Measurements from ENCODE around the gene HDAC4. TPM values are rescaled to one million over a fixed set of nuclear protein-coding genes. Genes with fewer than 3 reads are reported as not detected.

HDAC4 gene
- total and polyA plus RNA-seq, 9 of the 15 experiments (the other 6 are each of a cell fraction or from before 2014, with no cell fraction given), result 0.11 to 20.2 (median 4.0) TPM

- DNase-seq (ENCODE audit: extremely low read depth in 1 of 4, low spot score in 3 of 4), result no peak
- POLR2A ChIA-PET, result no interaction called here
- intact Hi-C loops (cut with micrococcal nuclease), result no loop called here
- Histone ChIP-seq H3K27me3 (ENCODE audit: control insufficient read depth in 2 of 2, insufficient read depth in 2 of 2, low read length in 2 of 2) (peaks cover 11 to 61% of the 10 kb centered on the region in 2 experiments), H3K27ac (ENCODE audit: extremely low read depth, low read depth, low read length) (no peak overlapping the region), H4K20me1 (replicated peaks; ENCODE audit: control insufficient read depth, insufficient read depth, low read length) (no peaks in the 10 kb centered on the region), H3K4me2 (ENCODE audit: insufficient read depth, low read length) (no peak overlapping the region), H3K36me3 (ENCODE audit: control insufficient read depth, insufficient read depth, low read length) (no peaks in the 10 kb centered on the region), H3K79me2 (ENCODE audit: control insufficient read depth, insufficient read depth, low read length) (no peaks in the 10 kb centered on the region), H3K4me1 (replicated peaks in 1 of 2; ENCODE audit: control insufficient read depth in 2 of 2, insufficient read depth in 2 of 2, low read length in 2 of 2) (no peaks in the 10 kb centered on the region; a peak in 1 of 5 replicates), H3K9ac (ENCODE audit: insufficient read depth in 1 of 2, low read depth in 2 of 2, low read length in 2 of 2) (no peak overlapping the region), H3K9me3 (replicated peaks; ENCODE audit: control insufficient read depth, insufficient read depth, low read depth, low read length) (no peaks in the 10 kb centered on the region), H3K9me1 (ENCODE audit: control insufficient read depth, insufficient read depth, low read length) (no peaks in the 10 kb centered on the region), H3K4me3 (no peak overlapping the region), H2AFZ (ENCODE audit: low read depth, low read length) (no peak overlapping the region)
- ATAC-seq, result no peak
- BruUV-seq (replicated peaks), result no TSS peak
- CTCF ChIA-PET (ENCODE audit: low intra/inter-chr PET ratio), result no interaction called here
- in situ Hi-C loops (cut with MboI), result no loop called here
- FAIRE-seq, result no peak
- TF ChIP-seq ZBTB43 (CRISPR knock-in tag; IDR thresholded peaks at IDR 0.05) (no peak), PHF8 (IDR thresholded peaks at IDR 0.05; ENCODE audit: borderline replicate concordance, low read length) (no peak), KLF6 (CRISPR knock-in tag; IDR thresholded peaks at IDR 0.05; ENCODE audit: borderline replicate concordance) (no peak), NFE2 (IDR thresholded peaks at IDR 0.05; ENCODE audit: low read depth) (no peak), ZC3H11A (IDR thresholded peaks at IDR 0.05; ENCODE audit: low read depth, low read length) (no peak), FOXA3 (CRISPR knock-in tag; conservative IDR thresholded peaks at IDR 0.05 in 1 of 2, IDR thresholded peaks at IDR 0.05 in 1 of 2) (no peak), IRF9 (tag; IDR thresholded peaks at IDR 0.05) (no peak), MCM5 (IDR thresholded peaks at IDR 0.05; ENCODE audit: low read depth) (no peak), ZNF212 (CRISPR knock-in tag; IDR thresholded peaks at IDR 0.05) (no peak), ZNF134 (CRISPR knock-in tag; conservative IDR thresholded peaks at IDR 0.05) (no peak)
- TF ChIP-seq, protein P1, sequence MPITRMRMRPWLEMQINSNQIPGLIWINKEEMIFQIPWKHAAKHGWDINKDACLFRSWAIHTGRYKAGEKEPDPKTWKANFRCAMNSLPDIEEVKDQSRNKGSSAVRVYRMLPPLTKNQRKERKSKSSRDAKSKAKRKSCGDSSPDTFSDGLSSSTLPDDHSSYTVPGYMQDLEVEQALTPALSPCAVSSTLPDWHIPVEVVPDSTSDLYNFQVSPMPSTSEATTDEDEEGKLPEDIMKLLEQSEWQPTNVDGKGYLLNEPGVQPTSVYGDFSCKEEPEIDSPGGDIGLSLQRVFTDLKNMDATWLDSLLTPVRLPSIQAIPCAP (CRISPR knock-in tag; IDR thresholded peaks at IDR 0.05; ENCODE audit: borderline replicate concordance), result no peak
- TF ChIP-seq, protein P2, sequence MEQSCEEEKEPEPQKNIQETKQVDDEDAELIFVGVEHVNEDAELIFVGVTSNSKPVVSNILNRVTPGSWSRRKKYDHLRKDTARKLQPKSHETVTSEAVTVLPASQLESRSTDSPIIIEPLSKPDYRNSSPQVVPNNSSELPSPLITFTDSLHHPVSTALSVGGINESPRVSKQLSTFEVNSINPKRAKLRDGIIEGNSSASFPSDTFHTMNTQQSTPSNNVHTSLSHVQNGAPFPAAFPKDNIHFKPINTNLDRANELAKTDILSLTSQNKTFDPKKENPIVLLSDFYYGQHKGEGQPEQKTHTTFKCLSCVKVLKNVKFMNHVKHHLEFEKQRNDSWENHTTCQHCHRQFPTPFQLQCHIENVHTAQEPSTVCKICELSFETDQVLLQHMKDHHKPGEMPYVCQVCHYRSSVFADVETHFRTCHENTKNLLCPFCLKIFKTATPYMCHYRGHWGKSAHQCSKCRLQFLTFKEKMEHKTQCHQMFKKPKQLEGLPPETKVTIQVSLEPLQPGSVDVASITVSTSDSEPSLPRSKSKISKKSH (CRISPR knock-in tag; IDR thresholded peaks at IDR 0.05), result no peak
- 0% methylated on average over 7 of the region's 7 CpGs for WGBS (ENCODE audit: insufficient coverage, low coverage, missing lambda C conversion rate)
These were observed 41.4 kb upstream of the HDAC4 start for GRCh38 chr2:239442192-239442591.
